ENCODE data around the gene EXTL2.
A peak's percentile ranks its signal among the peaks of the same experiment; 100 is the strongest.

Gene EXTL2

GRCh38 chr1:100909018-100909417 lies 14.4 kb upstream of the EXTL2 start:
- no peaks in the 10 kb centered on the region for H3K9me3 ChIP-seq (ENCODE audit: low read depth, low read length)
- no peak for TF ChIP-seq FOXP2 (optimal IDR thresholded peaks at IDR 0.05; ENCODE audit: control extremely low read depth, extremely low read length, insufficient read depth)
- no peak for TF ChIP-seq POLR2AphosphoS5 (IDR thresholded peaks at IDR 0.05; ENCODE audit: borderline replicate concordance, low read depth, low read length)
- TF ChIP-seq EZH2 (IDR thresholded peaks at IDR 0.05), result no peak
- peak overlapping the region; percentile 55; the same call in 1 of the 2 replicates for H3K27ac ChIP-seq
- peaks cover 82% of the 10 kb centered on the region for H3K36me3 ChIP-seq (ENCODE audit: insufficient read depth, low read length)
- no peak overlapping the region for H3K9ac ChIP-seq (ENCODE audit: insufficient read length)
- no peak overlapping the region for H3K4me3 ChIP-seq
- DNase-seq (ENCODE audit: low read depth, low spot score), result no peak

- peaks cover 80% of the 10 kb centered on the region for H3K36me3 ChIP-seq (ENCODE audit: insufficient read depth, low read length)
- no peak for DNase-seq (ENCODE audit: low read depth, low spot score)
- no peak overlapping the region for H3K4me3 ChIP-seq
- H3K27ac ChIP-seq, result no peak overlapping the region
- no peak overlapping the region for H3K9ac ChIP-seq (ENCODE audit: insufficient read length)
- H3K9me3 ChIP-seq (ENCODE audit: low read depth, low read length), result no peaks in the 10 kb centered on the region
- TF ChIP-seq EZH2 (IDR thresholded peaks at IDR 0.05), result no peak
- no peak for TF ChIP-seq FOXP2 (optimal IDR thresholded peaks at IDR 0.05; ENCODE audit: control extremely low read depth, extremely low read length, insufficient read depth)
- TF ChIP-seq POLR2AphosphoS5 (IDR thresholded peaks at IDR 0.05; ENCODE audit: borderline replicate concordance, low read depth, low read length), result no peak
Measured at GRCh38 chr1:100907887-100908286, 13.2 kb upstream of the EXTL2 start.

- H3K4me3 ChIP-seq, result no peak overlapping the region
- TF ChIP-seq EZH2 (IDR thresholded peaks at IDR 0.05) (no peak), FOXP2 (optimal IDR thresholded peaks at IDR 0.05; ENCODE audit: control extremely low read depth, extremely low read length, insufficient read depth) (no peak), POLR2AphosphoS5 (IDR thresholded peaks at IDR 0.05; ENCODE audit: borderline replicate concordance, low read depth, low read length) (no peak)
- no peak overlapping the region for H3K9ac ChIP-seq (ENCODE audit: insufficient read length)
- H3K9me3 ChIP-seq (ENCODE audit: low read depth, low read length), result no peaks in the 10 kb centered on the region
- no peak overlapping the region for H3K27ac ChIP-seq
- peaks cover 83% of the 10 kb centered on the region for H3K36me3 ChIP-seq (ENCODE audit: insufficient read depth, low read length)
- no peak for DNase-seq (ENCODE audit: low read depth, low spot score)
Measured at GRCh38 chr1:100905181-100905580, 10.5 kb upstream of the EXTL2 start.

- Histone ChIP-seq H3K36me3 (ENCODE audit: insufficient read depth, low read length) (peaks cover 81% of the 10 kb centered on the region), H3K9me3 (ENCODE audit: low read depth, low read length) (no peaks in the 10 kb centered on the region), H3K9ac (ENCODE audit: insufficient read length) (no peak overlapping the region), H3K27ac (no peak overlapping the region), H3K4me3 (no peak overlapping the region)
- TF ChIP-seq EZH2 (IDR thresholded peaks at IDR 0.05) (no peak), FOXP2 (optimal IDR thresholded peaks at IDR 0.05; ENCODE audit: control extremely low read depth, extremely low read length, insufficient read depth) (no peak), POLR2AphosphoS5 (IDR thresholded peaks at IDR 0.05; ENCODE audit: borderline replicate concordance, low read depth, low read length) (no peak)
- no peak for DNase-seq (ENCODE audit: low read depth, low spot score)
Measured at GRCh38 chr1:100904528-100904927, 9.9 kb upstream of the EXTL2 start.

GRCh38 chr1:100903777-100904176 lies 9.1 kb upstream of the EXTL2 start:
- TF ChIP-seq FOXP2 (optimal IDR thresholded peaks at IDR 0.05; ENCODE audit: control extremely low read depth, extremely low read length, insufficient read depth), result no peak
- no peak for TF ChIP-seq POLR2AphosphoS5 (IDR thresholded peaks at IDR 0.05; ENCODE audit: borderline replicate concordance, low read depth, low read length)
- TF ChIP-seq EZH2 (IDR thresholded peaks at IDR 0.05), result no peak
- H3K36me3 ChIP-seq (ENCODE audit: insufficient read depth, low read length), result peaks cover 81% of the 10 kb centered on the region

GRCh38 chr1:100902365-100902764 lies 7.7 kb upstream of the EXTL2 start:
- Histone ChIP-seq H3K4me3 (no peak overlapping the region), H3K9ac (ENCODE audit: insufficient read length) (no peak overlapping the region), H3K9me3 (ENCODE audit: low read depth, low read length) (no peaks in the 10 kb centered on the region), H3K36me3 (ENCODE audit: insufficient read depth, low read length) (peaks cover 75% of the 10 kb centered on the region), H3K27ac (no peak overlapping the region)
- no peak for DNase-seq (ENCODE audit: low read depth, low spot score)
- no peak for TF ChIP-seq FOXP2 (optimal IDR thresholded peaks at IDR 0.05; ENCODE audit: control extremely low read depth, extremely low read length, insufficient read depth)

More at GRCh38 chr1:100903777-100904176, 9.1 kb upstream of the EXTL2 start:
- Histone ChIP-seq H3K4me3 (no peak overlapping the region), H3K9ac (ENCODE audit: insufficient read length) (no peak overlapping the region), H3K9me3 (ENCODE audit: low read depth, low read length) (no peaks in the 10 kb centered on the region), H3K27ac (no peak overlapping the region)
- no peak for DNase-seq (ENCODE audit: low read depth, low spot score)

GRCh38 chr1:100896481-100896982 lies 1.9 kb upstream of the EXTL2 start:
- Histone ChIP-seq H3K36me3 (ENCODE audit: insufficient read depth, low read length) (peaks cover 31% of the 10 kb centered on the region), H3K9me3 (ENCODE audit: low read depth, low read length) (no peaks in the 10 kb centered on the region), H3K9ac (ENCODE audit: insufficient read length) (peak overlapping the region; percentile 97), H3K27ac (0 out of 2 replicates have a peak overlapping the region, but pooled peaks have one; percentile 47), H3K4me3 (peak overlapping the region; percentile 97)
- no peak for DNase-seq (ENCODE audit: low read depth, low spot score)
- TF ChIP-seq FOXP2 (optimal IDR thresholded peaks at IDR 0.05; ENCODE audit: control extremely low read depth, extremely low read length, insufficient read depth) (no peak), POLR2AphosphoS5 (IDR thresholded peaks at IDR 0.05; ENCODE audit: borderline replicate concordance, low read depth, low read length) (no peak), EZH2 (IDR thresholded peaks at IDR 0.05) (no peak)

- DNase-seq (ENCODE audit: low read depth, low spot score), result peak; percentile 44
- peak within 1 kb of the TSS; percentile 97 for H3K4me3 ChIP-seq
- peak; percentile 88 for TF ChIP-seq POLR2AphosphoS5 (IDR thresholded peaks at IDR 0.05; ENCODE audit: borderline replicate concordance, low read depth, low read length)
- no peak for TF ChIP-seq EZH2 (IDR thresholded peaks at IDR 0.05)
- TF ChIP-seq FOXP2 (optimal IDR thresholded peaks at IDR 0.05; ENCODE audit: control extremely low read depth, extremely low read length, insufficient read depth), result no peak
- H3K27ac ChIP-seq, result peak within 1 kb of the TSS; percentile 92
- 0 out of 2 replicates have a peak, but pooled peaks cover 5% of the 10 kb centered on the region for H3K9me3 ChIP-seq (ENCODE audit: low read depth, low read length)
- H3K9ac ChIP-seq (ENCODE audit: insufficient read length), result peak within 1 kb of the TSS; percentile 97
- peaks cover 31% of the 10 kb centered on the region for H3K36me3 ChIP-seq (ENCODE audit: insufficient read depth, low read length)
Measured at GRCh38 chr1:100895540-100896480, 1.2 kb upstream of the EXTL2 start, which contains the start of gene SLC30A7. Gene SLC30A7, plus strand, starts transcription at chr1:100896090. Its CDS starts 173 bp downstream, at chr1:100896263.
